ENCODE data around the gene FNTB. TPM values are rescaled to one million over a fixed set of nuclear protein-coding genes. Genes with fewer than 3 reads are reported as not detected.
A peak's percentile ranks its signal among the peaks of the same experiment; 100 is the strongest.

The FNTB gene
- total and polyA plus RNA-seq, 2 of the 8 experiments (the other 6 are each of a cell fraction or from before 2014, with no cell fraction given), result 16.0 to 20.7 TPM

GRCh38 chr14:64953661-64954060 is 33.0 kb upstream of the FNTB start:
- Histone ChIP-seq H2BK120ac (replicated peaks; ENCODE audit: low read depth, low read length) (no peak overlapping the region), H2BK15ac (ENCODE audit: low read length) (no peak overlapping the region), H3K23ac (ENCODE audit: insufficient read length) (no peak overlapping the region), H3K4me2 (ENCODE audit: insufficient read depth in 1 of 2, low read depth in 2 of 2, low read length in 2 of 2) (no peak overlapping the region), H3K9ac (replicated peaks in 1 of 4; ENCODE audit: extremely low read depth in 1 of 4, low read depth in 3 of 4, low read length in 3 of 4) (no peak overlapping the region), H3K27ac (ENCODE audit: low read depth, low read length) (no peak overlapping the region), H4K8ac (ENCODE audit: extremely low read depth, insufficient read depth, low read length) (0 out of 2 replicates have a peak overlapping the region, but pooled peaks have one; percentile 1), H3K18ac (ENCODE audit: extremely low read depth, low read length) (no peak overlapping the region), H2BK20ac (ENCODE audit: low read length) (no peak overlapping the region), H2AFZ (ENCODE audit: low read length) (no peak overlapping the region), H3K23me2 (ENCODE audit: low read depth, low read length) (no peaks in the 10 kb centered on the region), H3K79me1 (ENCODE audit: low read depth, low read length) (no peaks in the 10 kb centered on the region; the same call in 1 of the 2 replicates), H3K4me3 (ENCODE audit: extremely low read depth in 1 of 4, insufficient read depth in 2 of 4, low read depth in 3 of 4, low read length in 4 of 4) (no peak overlapping the region), H2AK5ac (ENCODE audit: low read depth, low read length) (no peak overlapping the region), H2BK12ac (ENCODE audit: low read depth, low read length) (no peak overlapping the region), H2BK5ac (ENCODE audit: low read depth, low read length) (no peak overlapping the region), H4K20me1 (replicated peaks in 1 of 2; ENCODE audit: control insufficient read depth in 1 of 2, insufficient read depth in 2 of 2, low read length in 2 of 2) (peaks cover 0 to 2% of the 10 kb centered on the region in 2 experiments), H4K91ac (replicated peaks; ENCODE audit: insufficient read length, low read length) (peak overlapping the region; percentile 23), H3K9me3 (ENCODE audit: insufficient read depth in 2 of 2, low read depth in 1 of 2, low read length in 1 of 2) (no peaks in the 10 kb centered on the region), H3K36me3 (ENCODE audit: control insufficient read depth in 2 of 4, insufficient read depth in 4 of 4, low read length in 3 of 4) (peaks cover 4 to 21% (median 9%) of the 10 kb centered on the region in 4 experiments; a peak in 4 of 8 replicates), H3K14ac (ENCODE audit: insufficient read length) (no peak overlapping the region), H3K27me3 (replicated peaks in 1 of 4; ENCODE audit: control insufficient read depth in 3 of 4, extremely low read depth in 1 of 4, insufficient read depth in 3 of 4, low read length in 3 of 4) (no peaks in the 10 kb centered on the region), H3K79me2 (ENCODE audit: control insufficient read depth in 1 of 2, insufficient read depth in 2 of 2, low read length in 2 of 2) (no peaks in the 10 kb centered on the region), H3K4ac (replicated peaks; ENCODE audit: insufficient read length, low read depth, low read length) (no peak overlapping the region), H4K5ac (ENCODE audit: insufficient read length, low read depth, low read length) (no peak overlapping the region), H3K56ac (replicated peaks; ENCODE audit: insufficient read length, low read depth, low read length) (no peak overlapping the region), H3K4me1 (replicated peaks in 1 of 4; ENCODE audit: control insufficient read depth in 3 of 4, insufficient read depth in 4 of 4, low read length in 3 of 4) (peaks cover 5 to 16% (median 15%) of the 10 kb centered on the region in 4 experiments; a peak in 6 of 7 replicates)
- DNase-seq (ENCODE audit: low read depth in 1 of 2, low spot score in 2 of 2) (no peak), FAIRE-seq (no peak)
- 93% methylated on average over 6 of the region's 6 CpGs; no CpG with 5 or more reads in 1 of the 2 experiments for WGBS, 2 experiments (ENCODE audit: extremely low coverage in 1 of 2, insufficient coverage in 1 of 2, insufficient read length in 1 of 2, insufficient replicate concordance in 2 of 2, low coverage in 1 of 2, low lambda C conversion rate in 2 of 2, missing lambda C conversion rate in 1 of 2)
- TF ChIP-seq KDM1A (IDR thresholded peaks at IDR 0.05; ENCODE audit: borderline replicate concordance, low read length) (no peak), FOSL1 (IDR thresholded peaks at IDR 0.05; ENCODE audit: insufficient read depth, low read depth, low read length) (no peak), POLR2AphosphoS5 (IDR thresholded peaks at IDR 0.05; ENCODE audit: low read depth, low read length) (no peak), SAP30 (IDR thresholded peaks at IDR 0.05; ENCODE audit: insufficient read depth, insufficient replicate concordance, low read length) (no peak), KDM5A (IDR thresholded peaks at IDR 0.05; ENCODE audit: low read length) (no peak), HDAC6 (IDR thresholded peaks at IDR 0.05; ENCODE audit: low read depth, low read length) (no peak), PHF8 (conservative IDR thresholded peaks at IDR 0.05; ENCODE audit: low read depth, low read length) (no peak), RXRA (IDR thresholded peaks at IDR 0.05; ENCODE audit: insufficient read depth, low read depth, low read length) (no peak), SRF (IDR thresholded peaks at IDR 0.05; ENCODE audit: low read depth, low read length) (no peak), NRF1 (IDR thresholded peaks at IDR 0.05; ENCODE audit: low read depth, low read length) (no peak), RFX5 (IDR thresholded peaks at IDR 0.05; ENCODE audit: borderline replicate concordance, low read depth, low read length) (no peak), TBP (IDR thresholded peaks at IDR 0.05; ENCODE audit: low read depth, low read length) (no peak), CHD1 (IDR thresholded peaks at IDR 0.05; ENCODE audit: low read depth, low read length) (no peak)
- POLR2A ChIA-PET (ENCODE audit: partially characterized antibody), result interaction anchor here (0.8 to 2.2 kb wide), 5 partner anchors 9 to 39 kb away, joined by 3 to 9 read pairs (median 3); partner anchors contain the start of gene CHURC1
- CTCF ChIA-PET (ENCODE audit: partially characterized antibody), result interaction anchor here (0.7 to 3.8 kb wide), 26 partner anchors 7 to 151 kb away, joined by 3 to 25 read pairs (median 6); partner anchors contain the start of gene GPX2
